GM12874 (cell line): ENCODE results near the gene PRKAA1.

Experiments
- TF ChIP-seq, protein P1 (sequence below): IDR thresholded peaks from 2 replicates; pipeline ENCODE4 v1.5.1; 2011; ENCODE audit warnings: low read depth, mild to moderate bottlenecking, control low read depth, low read length, moderate library complexity; ENCODE audit not compliant: insufficient read depth

PRKAA1 gene

DNA sequence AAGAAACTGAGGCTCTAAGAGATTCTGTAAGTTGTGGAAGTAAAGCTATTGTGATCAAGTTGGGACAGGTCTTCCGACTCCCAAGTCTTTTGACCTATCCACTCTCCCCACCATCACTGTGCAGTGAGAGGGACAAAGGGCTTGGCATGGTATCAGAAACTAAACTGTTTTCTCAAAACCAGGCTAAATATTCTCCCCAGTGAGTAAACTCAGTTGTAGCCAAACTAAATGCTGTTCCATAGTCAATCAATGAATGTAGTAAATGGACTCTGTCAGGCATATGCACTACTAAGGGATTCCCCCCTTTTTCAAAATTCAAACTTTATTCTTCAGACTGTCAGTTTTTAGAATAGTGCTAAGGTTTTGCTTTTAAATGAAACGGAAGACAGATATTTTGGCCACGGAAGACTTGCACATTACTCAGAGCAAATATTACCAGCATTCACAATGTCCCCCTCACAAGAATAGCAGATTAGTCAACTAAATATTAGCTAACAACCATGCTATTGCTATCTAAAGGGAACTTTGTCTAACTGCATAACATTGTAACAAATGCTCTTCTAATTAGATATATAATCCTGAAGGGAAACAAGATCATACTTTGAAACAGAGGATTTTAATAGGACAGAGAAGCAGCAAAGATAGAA is 7.1 kb downstream of the PRKAA1 start:
- TF ChIP-seq, protein P1, sequence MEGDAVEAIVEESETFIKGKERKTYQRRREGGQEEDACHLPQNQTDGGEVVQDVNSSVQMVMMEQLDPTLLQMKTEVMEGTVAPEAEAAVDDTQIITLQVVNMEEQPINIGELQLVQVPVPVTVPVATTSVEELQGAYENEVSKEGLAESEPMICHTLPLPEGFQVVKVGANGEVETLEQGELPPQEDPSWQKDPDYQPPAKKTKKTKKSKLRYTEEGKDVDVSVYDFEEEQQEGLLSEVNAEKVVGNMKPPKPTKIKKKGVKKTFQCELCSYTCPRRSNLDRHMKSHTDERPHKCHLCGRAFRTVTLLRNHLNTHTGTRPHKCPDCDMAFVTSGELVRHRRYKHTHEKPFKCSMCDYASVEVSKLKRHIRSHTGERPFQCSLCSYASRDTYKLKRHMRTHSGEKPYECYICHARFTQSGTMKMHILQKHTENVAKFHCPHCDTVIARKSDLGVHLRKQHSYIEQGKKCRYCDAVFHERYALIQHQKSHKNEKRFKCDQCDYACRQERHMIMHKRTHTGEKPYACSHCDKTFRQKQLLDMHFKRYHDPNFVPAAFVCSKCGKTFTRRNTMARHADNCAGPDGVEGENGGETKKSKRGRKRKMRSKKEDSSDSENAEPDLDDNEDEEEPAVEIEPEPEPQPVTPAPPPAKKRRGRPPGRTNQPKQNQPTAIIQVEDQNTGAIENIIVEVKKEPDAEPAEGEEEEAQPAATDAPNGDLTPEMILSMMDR: no peak

DNA sequence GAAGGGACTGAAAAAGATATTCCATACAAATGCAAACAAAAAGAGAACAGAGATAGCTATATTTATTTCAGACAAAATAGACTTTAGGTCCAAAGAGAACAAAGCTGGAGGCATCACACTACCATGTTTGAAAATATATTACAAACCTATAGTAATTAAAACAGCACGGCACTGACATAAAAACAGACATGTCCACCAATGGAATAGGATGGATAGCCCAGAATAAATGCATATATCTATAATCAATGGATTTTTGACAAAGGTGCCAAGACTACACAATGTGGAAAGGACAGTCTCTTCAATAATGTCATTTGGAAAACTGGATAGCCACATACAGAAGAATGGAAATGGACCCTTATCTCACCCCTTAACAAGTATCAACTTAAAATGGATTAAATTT is 10.2 kb downstream of the PRKAA1 start:
- TF ChIP-seq, protein P1: no peak

DNA sequence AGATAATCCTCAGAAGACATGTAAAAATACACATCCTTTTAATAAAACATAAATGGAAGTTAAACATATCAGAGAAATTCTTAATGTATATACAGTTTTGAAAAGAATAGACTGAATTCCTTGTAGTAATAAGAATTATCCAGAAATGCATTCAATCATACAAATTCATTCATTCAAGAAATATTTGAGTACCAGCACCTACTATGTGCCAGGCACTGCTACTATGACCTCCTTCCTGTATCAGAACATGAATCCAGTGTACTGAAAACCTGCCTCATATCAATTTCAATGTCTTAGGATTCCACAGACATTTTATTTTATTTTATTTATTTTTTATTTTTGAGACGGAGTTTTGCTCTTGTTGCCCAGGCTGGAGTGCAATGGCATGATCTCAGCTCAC is 13.3 kb downstream of the PRKAA1 start:
- TF ChIP-seq, protein P1: no peak

DNA sequence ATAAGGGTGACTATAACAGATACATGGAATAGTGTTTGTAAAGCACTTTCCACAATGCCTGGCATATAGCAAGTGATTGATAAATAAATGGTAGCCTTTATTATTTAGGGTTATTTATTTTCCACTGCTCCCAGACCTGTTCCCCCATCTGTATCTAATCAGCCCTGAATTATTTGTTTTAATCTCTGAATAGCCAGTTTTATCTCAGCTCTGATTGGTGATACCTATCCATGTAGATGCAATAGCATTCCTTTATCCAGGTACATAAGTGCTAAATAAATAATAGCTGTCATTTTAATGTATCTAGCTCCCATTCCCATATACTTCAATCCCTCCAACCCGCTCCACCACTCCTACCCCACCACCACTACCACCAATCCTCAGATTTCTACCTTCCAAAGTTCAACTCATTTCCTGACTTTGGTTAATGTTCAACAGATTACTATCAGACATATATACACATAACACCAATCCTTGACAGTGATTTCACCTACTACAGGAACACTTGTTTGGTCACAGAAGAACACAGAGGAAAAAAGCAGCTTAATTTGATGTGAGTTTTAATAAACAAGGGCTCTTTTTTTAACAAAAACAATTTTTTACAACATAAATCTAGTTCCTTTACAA is 14.0 kb downstream of the PRKAA1 start:
- TF ChIP-seq, protein P1: no peak

DNA sequence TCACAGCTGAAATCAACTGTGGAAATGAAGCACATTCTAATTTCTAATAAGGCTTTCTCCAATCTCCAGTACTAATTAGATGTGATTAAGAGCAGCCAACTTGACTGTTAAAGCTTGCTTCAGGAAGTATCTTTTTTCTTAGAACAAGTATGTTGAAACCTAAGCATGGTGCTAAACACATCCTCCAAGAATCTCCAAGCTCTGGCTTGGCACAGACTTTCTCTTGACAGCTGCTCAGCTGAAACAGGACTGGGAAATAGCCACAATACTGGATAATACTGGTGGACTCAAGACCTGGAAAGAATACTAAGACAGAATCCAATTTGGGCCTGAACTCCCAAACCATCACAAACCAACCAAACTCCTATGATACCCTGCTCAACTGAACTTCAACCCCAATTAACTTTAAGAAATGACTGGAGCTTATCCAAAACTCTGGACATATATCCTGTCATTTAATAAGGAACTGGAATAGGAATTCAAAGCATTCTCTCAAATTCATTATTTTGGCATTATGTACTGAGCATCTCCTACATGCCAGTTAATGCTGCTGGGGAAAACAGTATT is 16.2 kb downstream of the PRKAA1 start:
- TF ChIP-seq, protein P1: no peak

DNA sequence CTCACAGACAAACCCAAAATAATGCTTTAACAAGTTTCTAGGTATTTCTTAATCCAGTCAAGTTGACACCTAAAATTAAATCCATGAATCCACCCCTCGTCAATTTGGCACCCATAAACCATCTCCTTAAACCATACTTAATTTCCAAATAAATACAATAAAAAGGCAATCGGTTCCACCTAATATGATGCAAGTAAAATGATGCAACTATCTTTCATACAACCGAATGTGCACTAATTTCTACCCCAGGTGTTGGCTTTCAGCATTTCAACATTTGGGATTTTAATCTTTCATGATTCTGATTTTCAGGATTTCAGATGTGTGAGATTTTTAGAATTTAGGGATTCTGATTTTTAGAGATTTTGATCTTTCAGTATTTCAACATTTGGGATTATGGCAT is 17.3 kb downstream of the PRKAA1 start:
- TF ChIP-seq, protein P1: no peak

DNA sequence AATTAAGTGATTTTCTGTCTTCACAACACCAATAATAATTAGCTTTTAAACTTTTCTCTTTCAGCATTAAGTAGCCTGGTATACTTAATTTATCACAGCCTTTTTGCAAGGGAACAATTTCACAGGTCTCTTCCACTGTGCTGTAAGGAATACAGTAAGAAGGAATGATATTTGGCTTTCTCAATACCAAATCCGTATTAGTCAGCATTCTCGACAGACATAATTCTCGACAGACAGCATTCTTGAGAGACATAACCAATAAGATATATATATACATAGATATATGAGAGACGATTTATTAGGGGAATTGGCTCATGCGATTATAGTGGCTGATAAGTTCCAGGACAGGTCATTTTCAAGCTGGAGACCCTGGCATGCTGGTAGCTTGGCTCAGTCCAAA is 18.0 kb downstream of the PRKAA1 start:
- TF ChIP-seq, protein P1: no peak
